Heart right ventricle (tissue), 16 donors: ENCODE measurements around the gene MGLL. TPM values are rescaled to one million over a fixed set of nuclear protein-coding genes. Genes with fewer than 3 reads are reported as not detected.

Experiments
- ATAC-seq, 8 donors: fragments of 200-7000 bp; cut with Tn5 transposase; one replicate each; pipeline ENCODE4 v1.9.1; 2020; ENCODE audit warnings: mild to moderate bottlenecking in 8 of 8, moderate library complexity in 8 of 8, moderate number of reproducible peaks in 1 of 8
- DNase-seq, 2 donors: peaks; one replicate each; pipeline ENCODE4 v3.0.0-alpha.2; 2020
- H3K27ac ChIP-seq, 10 donors: fragments of 200-600 bp; sonication (generic) in 2 of 10; one replicate each; pipeline versions ENCODE4 v1.5.0 to v1.8.0; 2020 to 2022; ENCODE audit warnings: mild to moderate bottlenecking in 3 of 10
- H3K27me3 ChIP-seq, 7 donors: fragments of 200-600 bp; one replicate each; pipeline ENCODE4 v1.8.0; 2021 to 2022; ENCODE audit warnings: mild to moderate bottlenecking in 2 of 7
- H3K36me3 ChIP-seq, 9 donors: fragments of 200-600 bp; sonication (generic) in 1 of 9; one replicate each; pipeline versions ENCODE4 v1.5.0 to v1.8.0; 2020 to 2022; ENCODE audit warnings: mild to moderate bottlenecking in 2 of 9
- H3K4me1 ChIP-seq, 9 donors: fragments of 200-600 bp; sonication (generic) in 1 of 9; one replicate each; pipeline versions ENCODE4 v1.5.0 to v1.8.0; 2020 to 2022; ENCODE audit warnings: mild to moderate bottlenecking in 4 of 9
- H3K4me3 ChIP-seq, 10 donors: fragments of 200-600 bp; sonication (generic) in 2 of 10; one replicate each; pipeline versions ENCODE4 v1.5.0 to v1.8.0; 2020 to 2022; ENCODE audit warnings: mild to moderate bottlenecking in 7 of 10, moderate library complexity in 2 of 10
- H3K9me3 ChIP-seq, 11 donors: fragments of 200-600 bp in 10 of 11; sonication (generic) in 2 of 11; one replicate each; pipeline versions ENCODE4 v1.5.0 to v1.8.0; 2013 to 2022; ENCODE audit warnings: mild to moderate bottlenecking in 2 of 11, control low read depth in 1 of 11, moderate library complexity in 1 of 11
- CTCF ChIP-seq, 9 donors: fragments of 200-600 bp; sonication (generic) in 2 of 9; IDR thresholded peaks; one replicate each; pipeline versions ENCODE4 v1.5.0 to v1.8.0; 2021 to 2022; ENCODE audit warnings: antibody characterized with exemption in 9 of 9, mild to moderate bottlenecking in 5 of 9, moderate library complexity in 1 of 9
- WGBS, 2 donors: extraction: QIAGEN DNeasy Blood & Tissue Kit; methylation state at CpG; one replicate each; pipeline ENCODE4 v1.1.7; 2013; ENCODE audit warnings: inconsistent platforms in 1 of 2; 5-methylcytosine and 5-hydroxymethylcytosine counted together
- intact Hi-C, 10 donors: fragments of 100-400 bp; cut with DNase I; formaldehyde crosslinking; loops; one replicate each; pipeline versions ENCODE4 v1.11.1 to v1.14.2; 2022
- polyA plus RNA-seq, 2 donors: library from polyadenylated mRNA; stranded (reverse); fragments of 200-250 nt; gene quantifications; one replicate each; pipeline ENCODE4 v1.2.3, GENCODE V29; 2013
- total RNA-seq, 10 donors: library from RNA; stranded (reverse); fragmentation: NEBNext Ultra II Directional in 3 of 10; extraction: Animal tissue kit (Norgen Biotek cat#: 25700) in 3 of 10; gene quantifications; one replicate each; pipeline versions ENCODE4 v1.2.1 to v1.2.4, GENCODE V29; 2021 to 2023
- donor health status: Arrhythmogenic right ventricular cardiomyopathy.
- donor health status: ischemic (EF 13 %, LVEDD 7.1; RV severe dilation, severe dysfunction).
- donor health status: healthy with polysubstance abuse.
- donor health status: DM: no; HTN: yes; CAD: no.
- donor health status: DM: no; HTN: no; CAD: no.
- donor health status: ischemic (EF 25% LVEDD 6.9; RV normal size, moderate dysfunction).
- donor health status: ischemic (EF 25% LVEDD 5.7; RV mildly dilated, moderate dysfunction).
- donor health status: healthy.
- donor health status: DM: yes; HTN: yes; CAD: no.
- donor health status: Ischemic cardiomyopathy.
- donor health status: ischemic (EF 35%, LVEDD 5.7; RV mildly dilated, moderate dysfunction).
- donor health status: nonischemic (EF 11% LVEDD 7.7; RV severe dilation, severe dysfunction).
- donor health status: DM: yes; HTN: yes; CAD: no.
- donor health status: PGD.
- donor health status: ischemic (EF 29% LVEDD 5.4; RV normal size, mild dysfunction).
- donor health status: nonischemic (EF 23%, LVEDD 6.1; RV moderate dilation, normal function).

The MGLL gene
- total and polyA plus RNA-seq, 12 donors, result 35.7 to 103 (median 65.2) TPM

- Histone ChIP-seq H3K36me3 (no peaks in the 10 kb centered on the region), H3K27me3 (no peaks in the 10 kb centered on the region), H3K9me3 (no peaks in the 10 kb centered on the region), H3K4me1 (peaks cover 0 to 3% (median 1%) of the 10 kb centered on the region in 9 donors), H3K4me3 (no peak overlapping the region), H3K27ac (no peak overlapping the region)
- ATAC-seq (no peak), DNase-seq (no peak)
- intact Hi-C loops, result no loop called here
- WGBS, 2 donors, result 84 to 88% methylated on average over 13 of the region's 13 CpGs
- no peak for TF ChIP-seq CTCF (IDR thresholded peaks at IDR 0.05)
Measured at GRCh38 chr3:127647166-127647844, 175.0 kb downstream of the MGLL start.

GRCh38 chr3:127646501-127647046 lies 175.7 kb downstream of the MGLL start:
- Histone ChIP-seq H3K9me3 (no peaks in the 10 kb centered on the region), H3K4me1 (no peaks in the 10 kb centered on the region), H3K4me3 (no peak overlapping the region), H3K27ac (no peak overlapping the region), H3K36me3 (no peaks in the 10 kb centered on the region), H3K27me3 (no peaks in the 10 kb centered on the region)
- no peak for ATAC-seq
- TF ChIP-seq CTCF (IDR thresholded peaks at IDR 0.05), result no peak
- 94 to 98% methylated on average over 10 of the region's 10 CpGs for WGBS, 2 donors
- intact Hi-C loops, result no loop called here
- DNase-seq, result no peak

DNA sequence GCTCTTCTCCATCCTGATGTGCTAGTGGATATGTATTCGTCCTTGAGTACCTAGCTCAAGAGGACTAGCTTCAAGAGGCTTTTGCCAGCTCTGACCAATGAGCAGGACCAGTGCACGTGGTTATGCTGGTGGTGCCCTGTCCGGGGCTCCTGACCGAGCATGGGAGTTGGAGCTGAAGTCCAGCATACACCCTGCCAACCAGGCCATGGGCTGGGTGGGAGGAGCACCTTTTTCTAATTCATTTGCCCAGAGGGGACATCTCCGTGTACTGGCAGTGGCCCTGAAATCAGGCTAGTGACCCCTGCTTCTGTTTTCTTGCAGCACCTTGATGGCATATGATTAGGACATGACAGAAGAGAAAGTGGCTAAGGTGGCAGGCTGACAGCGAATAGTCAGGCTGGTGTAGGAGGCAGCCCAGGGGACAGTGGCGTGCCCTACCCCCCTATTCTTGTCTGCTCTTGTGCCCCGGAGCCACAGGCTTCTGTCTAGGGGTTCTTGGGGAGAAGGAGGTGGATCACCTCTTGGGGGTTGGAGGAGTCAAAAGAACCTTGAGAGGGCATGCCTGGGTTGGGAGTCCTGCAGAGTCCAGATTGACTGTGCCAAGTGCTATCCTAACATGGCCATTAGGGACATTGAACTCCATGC lies 176.8 kb downstream of the MGLL start:
- DNase-seq, result no peak

More for the DNA sequence above, 176.8 kb downstream of the MGLL start:
- no peaks in the 10 kb centered on the region for H3K27me3 ChIP-seq
- WGBS, 2 donors, result 94 to 97% methylated on average over 8 of the region's 8 CpGs
- H3K9me3 ChIP-seq, result no peaks in the 10 kb centered on the region
- H3K36me3 ChIP-seq, result no peaks in the 10 kb centered on the region
- intact Hi-C loops, result no loop called here
- H3K4me1 ChIP-seq, result no peaks in the 10 kb centered on the region
- H3K27ac ChIP-seq, result no peak overlapping the region
- no peak for TF ChIP-seq CTCF (IDR thresholded peaks at IDR 0.05)
- ATAC-seq, result no peak
- H3K4me3 ChIP-seq, result no peak overlapping the region
